Middle frontal gyrus (tissue), 1 donor: ENCODE measurements around the gene DHX58.

Source experiments
- DNase-seq: peaks from one replicate; pipeline ENCODE4 v3.0.0-alpha.2; 2015; ENCODE audit warnings: low spot score; ENCODE audit errors: extremely low spot score

Gene DHX58

DNA sequence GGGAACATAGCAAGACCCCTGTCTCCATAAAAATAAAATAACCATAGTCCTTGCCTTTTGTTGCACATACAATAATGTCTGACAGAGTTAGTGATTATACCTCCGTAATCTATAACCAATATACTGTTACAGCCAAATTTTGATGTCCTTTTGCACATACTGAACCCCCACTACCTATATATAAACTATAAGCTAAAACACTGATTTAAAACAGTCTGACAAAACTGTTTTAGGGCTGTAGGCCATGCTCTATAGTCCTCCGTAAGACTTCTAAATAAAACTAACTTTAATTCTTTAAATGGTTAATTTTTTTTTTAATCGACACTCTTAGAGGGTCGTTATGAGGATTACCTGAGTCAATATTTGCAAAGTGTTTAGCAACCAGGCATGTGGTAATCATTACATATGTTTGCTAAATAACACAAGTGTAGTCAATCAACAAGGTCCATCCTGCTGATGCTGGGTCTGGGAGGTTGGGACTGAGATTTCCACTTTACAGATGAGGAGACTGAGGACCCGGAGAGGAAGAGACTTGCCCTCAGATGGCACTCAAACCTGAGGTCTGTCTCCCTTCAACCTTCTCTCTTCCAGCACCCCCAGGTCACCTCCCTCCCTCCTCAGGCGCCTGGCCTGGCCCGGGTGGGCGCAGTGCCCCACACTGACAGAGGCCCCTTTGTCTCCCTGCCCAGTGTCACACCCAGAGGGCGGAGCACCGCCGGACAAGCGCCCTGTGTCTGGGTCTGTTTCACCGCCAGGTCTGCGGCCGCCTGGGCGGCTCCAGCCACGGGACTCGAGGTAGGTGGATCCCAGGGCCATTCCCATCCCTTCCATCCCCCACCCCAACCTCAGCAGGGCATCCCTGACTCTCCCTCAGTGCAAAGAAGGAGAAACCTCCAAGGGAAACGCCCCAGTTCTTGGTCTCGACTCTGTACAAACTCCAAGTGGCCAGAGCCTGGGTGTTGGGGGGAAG is 24.5 kb downstream of the DHX58 start:
- no peak for DNase-seq

- no peak for DNase-seq
Observed at GRCh38 chr17:42087042-42087701, 25.3 kb downstream of the DHX58 start.

DNA sequence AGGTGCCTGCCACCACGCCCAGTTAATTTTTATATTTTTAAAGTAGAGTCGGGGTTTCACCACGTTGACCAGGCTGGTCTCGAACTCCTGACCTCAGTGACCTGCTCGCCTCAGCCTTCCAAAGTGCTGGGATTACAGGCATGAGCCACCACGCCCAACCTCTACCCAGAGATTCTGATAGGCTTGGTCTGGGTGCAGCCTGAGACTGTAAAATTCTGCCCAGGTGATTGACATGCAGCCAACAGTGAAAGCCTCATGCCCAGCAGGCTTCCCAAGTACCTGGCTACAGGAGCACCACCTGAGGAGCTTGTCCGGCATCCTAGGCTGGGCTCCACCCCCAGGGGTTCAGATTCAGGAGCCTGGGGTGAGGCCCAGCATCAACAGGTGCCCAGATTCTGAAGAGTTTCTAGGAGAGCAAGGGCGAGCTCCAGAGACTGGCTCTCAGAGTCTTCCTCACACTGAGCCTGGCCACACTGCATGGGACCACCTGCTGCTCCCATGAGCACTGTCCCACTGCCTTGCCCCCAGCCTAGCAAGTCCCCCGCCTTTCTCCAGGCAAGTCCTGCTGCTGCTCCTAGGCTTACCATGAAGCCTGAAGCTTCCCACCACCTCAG is 30.9 kb downstream of the DHX58 start:
- no peak for DNase-seq

GRCh38 chr17:42079541-42079940 is 33.0 kb downstream of the DHX58 start:
- no peak for DNase-seq

- no peak for DNase-seq
Observed at GRCh38 chr17:42078396-42079043, 34.0 kb downstream of the DHX58 start.

DNA sequence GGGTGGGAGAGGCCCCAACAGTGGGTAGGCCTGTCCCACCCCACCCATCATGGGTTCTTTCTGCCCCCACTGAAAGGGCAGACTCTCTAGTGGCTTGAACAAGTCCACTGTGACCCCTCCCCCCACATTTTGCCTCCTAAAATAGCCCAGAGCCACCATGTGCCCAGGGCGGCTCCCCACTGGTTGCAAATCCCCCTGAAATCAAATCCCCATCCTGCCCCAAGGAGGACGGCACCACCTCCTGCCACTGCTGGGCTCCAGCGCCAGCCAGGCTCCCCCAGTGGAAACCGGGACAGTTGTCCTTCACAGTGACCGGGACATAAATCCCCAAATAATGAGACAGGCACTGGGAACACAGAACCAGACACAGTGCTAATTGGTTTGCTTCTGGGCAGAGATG is 34.8 kb downstream of the DHX58 start:
- no peak for DNase-seq

DNA sequence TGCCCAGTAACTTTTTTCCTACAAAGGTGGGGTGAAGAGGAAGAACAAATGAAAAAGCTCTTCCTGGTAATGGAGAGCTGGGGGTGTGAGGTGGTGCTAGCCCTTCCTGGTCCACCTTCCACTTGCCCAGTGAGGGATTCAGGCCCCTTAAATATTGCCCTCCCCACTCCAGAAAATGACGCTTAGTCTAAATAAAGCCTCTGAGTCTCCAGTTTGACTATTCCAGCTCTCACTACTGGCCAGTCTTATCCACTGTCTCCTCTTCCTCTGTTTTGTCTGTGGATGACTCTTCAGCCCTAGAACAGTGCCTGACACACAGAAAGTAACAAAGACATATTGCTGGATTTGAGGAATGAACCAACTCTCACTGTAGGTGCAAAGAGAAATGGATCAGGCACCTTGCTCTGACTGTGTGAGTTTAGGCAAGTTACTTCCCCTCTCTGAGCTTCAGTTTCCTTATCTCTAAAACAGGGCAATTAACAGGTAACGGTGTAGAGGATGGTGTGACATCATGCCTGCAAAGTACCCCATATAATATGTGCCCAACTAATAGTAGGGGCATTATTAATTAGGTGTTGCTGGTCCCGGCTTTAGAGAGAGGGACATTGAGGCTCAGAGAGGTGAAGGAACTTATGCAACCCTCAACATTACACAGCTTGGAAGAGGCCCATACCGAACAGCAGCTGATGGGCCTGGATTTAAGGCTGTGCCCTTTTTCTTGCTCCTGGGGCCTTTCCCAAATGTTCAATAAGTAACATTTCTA is 35.5 kb downstream of the DHX58 start:
- DNase-seq = no peak

GRCh38 chr17:42075789-42076188 is 36.7 kb downstream of the DHX58 start:
- no peak for DNase-seq

DNA sequence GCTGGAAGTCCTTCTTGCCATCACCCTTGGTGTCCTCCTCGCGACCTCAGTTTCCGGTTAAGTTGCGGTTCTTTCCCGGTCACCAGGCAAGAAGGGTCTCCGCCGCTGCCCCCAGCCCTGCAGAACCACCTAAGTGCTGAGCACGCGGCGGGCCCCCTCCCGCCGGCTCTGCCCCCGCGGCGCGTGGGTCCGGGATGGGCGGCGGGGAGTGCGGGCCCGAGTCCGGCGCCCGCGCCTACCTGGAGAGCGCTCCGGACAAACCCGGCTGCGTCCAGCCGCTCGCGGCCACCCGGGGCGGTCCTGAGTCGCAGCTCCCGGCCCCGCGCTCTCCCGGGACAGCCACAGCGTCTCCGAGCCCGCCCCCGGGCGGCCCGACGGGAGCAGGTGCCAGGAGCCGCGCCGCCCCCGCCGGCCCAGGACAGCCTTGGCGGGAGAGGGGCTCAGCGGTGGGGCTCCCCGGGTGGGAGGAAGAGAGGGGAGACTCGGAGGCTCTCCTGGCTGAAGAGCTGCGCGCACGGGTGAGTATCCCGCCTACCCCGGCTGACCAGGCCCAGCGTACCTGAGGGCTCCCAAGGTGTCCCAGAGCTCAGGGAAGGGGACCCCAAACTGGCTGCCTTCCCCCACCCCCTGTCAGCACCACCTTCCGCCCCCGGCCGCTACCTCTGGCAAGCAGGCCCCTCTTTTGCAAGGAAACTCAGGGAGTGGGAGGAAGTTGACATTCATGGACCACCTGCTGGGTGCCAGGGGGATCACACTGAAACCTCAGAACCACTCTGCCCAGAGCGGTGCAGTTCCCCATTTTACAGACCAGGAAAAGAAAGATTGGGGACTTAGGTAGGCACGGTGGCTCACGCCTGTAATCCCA is 40.0 kb downstream of the DHX58 start:
- DNase-seq = no peak

- DNase-seq = no peak
Observed at GRCh38 chr17:42071810-42072209, 40.7 kb downstream of the DHX58 start.

- DNase-seq = no peak
Observed at GRCh38 chr17:42068979-42069378, 43.5 kb downstream of the DHX58 start.

DNA sequence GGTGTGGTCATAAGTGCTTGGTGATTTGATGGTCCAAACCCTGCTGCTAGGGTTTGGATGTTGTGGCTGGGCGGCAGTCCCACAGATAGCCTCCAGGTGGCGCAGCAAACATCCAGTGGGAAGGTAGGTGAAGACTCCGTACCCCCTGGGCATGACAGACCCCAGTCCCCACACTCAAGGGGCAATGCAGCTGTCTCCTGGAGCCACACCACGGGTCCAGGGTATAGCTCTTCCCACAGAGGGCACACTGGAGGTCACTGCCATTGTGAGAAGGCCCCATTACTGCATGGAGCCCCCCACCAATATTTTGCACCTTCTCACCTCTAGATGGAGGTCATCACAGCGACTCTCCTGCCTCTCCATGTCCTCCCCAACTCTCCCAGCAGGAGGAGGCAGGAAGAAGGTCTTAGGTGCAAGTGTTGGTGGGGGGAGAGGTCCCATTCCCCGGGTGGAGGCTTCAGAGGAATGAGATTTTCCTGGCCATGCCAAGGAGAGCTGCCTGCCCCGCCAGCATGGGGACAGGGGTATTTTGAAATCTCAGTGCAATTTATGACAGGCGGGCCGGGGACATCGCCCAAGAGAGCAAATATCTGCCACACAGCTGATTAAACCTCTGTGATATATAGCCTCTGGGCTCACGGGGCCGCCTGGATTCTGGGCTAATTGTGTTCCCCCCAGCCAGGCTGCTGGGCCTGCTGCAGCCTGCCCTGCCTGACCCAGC is 45.0 kb downstream of the DHX58 start:
- no peak for DNase-seq

DNA sequence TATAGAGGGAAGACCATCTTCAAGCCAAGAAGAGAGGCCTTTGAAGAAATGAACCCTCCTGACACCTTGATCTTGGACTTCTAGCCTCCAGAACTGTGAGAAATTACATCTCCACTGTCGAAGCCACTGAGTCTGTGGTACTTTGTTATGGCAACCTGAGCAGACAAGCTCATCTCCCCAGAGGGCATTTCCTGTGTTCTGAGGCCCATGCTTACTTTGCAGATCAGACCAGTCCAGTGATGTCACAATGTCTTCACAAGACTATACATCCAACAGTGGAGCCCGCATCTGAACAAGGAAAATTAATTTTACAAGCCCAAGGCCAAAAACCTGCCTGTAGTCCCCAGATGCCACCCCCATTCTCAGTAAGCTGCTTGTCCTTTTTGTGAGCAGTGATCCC is 47.3 kb downstream of the DHX58 start:
- no peak for DNase-seq

GRCh38 chr17:42062681-42063080 is 49.8 kb downstream of the DHX58 start:
- no peak for DNase-seq

DNA sequence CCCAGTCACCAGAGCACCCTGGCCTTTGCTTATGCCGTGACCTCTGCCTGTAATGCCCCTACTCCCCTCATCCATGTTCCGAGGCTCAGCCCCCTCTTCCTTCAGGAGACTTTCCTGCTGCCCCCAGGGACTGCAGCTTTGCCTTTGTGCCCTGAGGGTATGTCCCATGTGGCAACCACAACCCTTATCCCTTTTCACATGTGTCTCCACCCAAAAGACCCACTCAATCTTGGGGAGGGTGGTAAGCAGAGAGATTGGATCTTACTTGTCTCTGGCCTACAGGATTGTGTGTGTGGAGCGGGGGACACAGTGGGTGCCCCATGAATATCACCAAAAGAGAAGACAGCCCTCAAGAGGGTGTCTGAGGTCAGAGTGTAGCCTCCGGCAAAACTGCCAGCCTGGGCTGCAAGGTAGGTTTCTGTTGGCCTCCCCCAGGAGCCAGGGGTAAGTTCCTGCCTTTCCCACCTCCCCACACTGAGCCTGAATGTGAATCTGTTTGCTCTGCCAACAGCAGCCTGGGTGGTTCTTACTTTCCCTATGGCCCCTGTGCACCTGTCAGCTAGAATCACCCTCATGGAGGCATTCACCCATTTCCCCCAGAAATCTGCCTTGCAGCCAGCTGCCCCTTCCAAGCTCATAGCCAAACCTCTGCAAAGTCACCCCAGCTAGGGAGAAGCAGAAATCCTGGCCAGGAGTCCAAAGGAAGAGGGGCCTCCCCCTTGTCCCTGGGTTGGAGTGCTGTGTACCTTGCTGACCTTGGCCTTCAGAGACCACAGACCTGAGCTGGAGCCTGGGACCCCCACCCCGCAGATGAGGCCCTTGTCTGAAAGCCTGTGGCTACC is 50.6 kb downstream of the DHX58 start:
- no peak for DNase-seq

- DNase-seq = no peak
Observed at GRCh38 chr17:42060231-42060630, 52.3 kb downstream of the DHX58 start.

- DNase-seq = no peak
Observed at GRCh38 chr17:42059815-42060214, 52.7 kb downstream of the DHX58 start.

GRCh38 chr17:42058063-42058462 is 54.5 kb downstream of the DHX58 start:
- DNase-seq = no peak
